PFSK-1 (cell line): ENCODE results near the gene PARD3B.

Source experiments
- FOXP2 ChIP-seq: optimal IDR thresholded peaks from 2 replicates; pipeline ENCODE3; 2011; ENCODE audit warnings: borderline replicate concordance, control low read depth, inconsistent platforms; ENCODE audit not compliant: insufficient read depth; ENCODE audit errors: extremely low read length, extremely low read depth
- POLR2AphosphoS5 ChIP-seq: IDR thresholded peaks from 2 replicates; pipeline ENCODE4 v1.6.1; 2012; ENCODE audit warnings: low read depth, mild to moderate bottlenecking, control low read depth, low read length, moderate library complexity
- REST ChIP-seq, 2 experiments: IDR thresholded peaks; 2 replicates each; pipeline versions ENCODE4 v1.6.1 to v1.8.0; 2011 to 2012; ENCODE audit warnings: low read depth in 2 of 2, low read length in 2 of 2, control low read depth in 1 of 2, inconsistent platforms in 1 of 2, mild to moderate bottlenecking in 1 of 2, moderate library complexity in 1 of 2; ENCODE audit not compliant: insufficient read depth in 1 of 2
- SIN3A ChIP-seq: IDR thresholded peaks from 2 replicates; pipeline ENCODE4 v1.6.1; 2012; ENCODE audit warnings: mild to moderate bottlenecking, low read length, moderate library complexity, borderline replicate concordance; ENCODE audit not compliant: insufficient read depth
- TAF1 ChIP-seq: IDR thresholded peaks from 2 replicates; pipeline ENCODE4 v1.6.1; 2012; ENCODE audit warnings: low read length, control low read depth, borderline replicate concordance; ENCODE audit not compliant: insufficient read depth

PARD3B gene

DNA sequence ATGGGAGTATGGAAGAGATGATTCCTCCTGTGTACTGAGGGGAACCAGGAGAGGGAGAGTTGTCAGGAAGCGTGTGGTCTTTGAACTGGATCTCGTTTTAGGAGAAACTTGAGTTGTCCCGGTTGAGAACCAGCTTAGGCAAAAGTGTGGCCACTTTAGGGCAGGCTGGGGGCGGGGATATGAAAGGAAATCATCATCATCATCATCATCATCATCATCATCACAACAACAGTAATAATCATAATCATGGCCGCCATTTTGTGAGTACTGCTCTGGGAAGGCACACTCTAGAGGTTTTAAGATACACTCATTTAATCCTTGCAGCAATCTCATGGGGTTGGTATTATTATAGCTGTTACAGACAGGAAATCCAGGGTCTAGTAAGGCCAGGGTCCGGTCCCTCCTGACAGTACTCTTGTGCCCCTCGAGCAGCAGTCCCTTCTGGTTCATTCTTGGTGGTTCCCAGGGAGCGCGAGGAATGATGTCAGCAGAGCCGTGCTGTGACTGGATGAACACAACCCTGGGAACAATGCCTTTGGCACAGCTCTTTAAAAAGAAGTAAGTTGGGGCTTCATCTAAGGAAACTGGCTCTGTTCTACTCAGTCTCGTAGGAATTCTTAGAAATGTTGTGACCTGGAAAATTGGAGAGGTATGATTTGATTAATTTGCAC lies 33.8 kb downstream of the PARD3B start:
- TF ChIP-seq SIN3A, result no peak
- no peak for TF ChIP-seq POLR2AphosphoS5
- no peak for TF ChIP-seq TAF1
- TF ChIP-seq REST (IDR thresholded peaks at IDR 0.05; ENCODE audit: insufficient read depth in 1 of 2, low read depth in 2 of 2, low read length in 2 of 2), result no peak
- TF ChIP-seq FOXP2, result no peak

- TF ChIP-seq TAF1 (no peak), SIN3A (no peak), POLR2AphosphoS5 (no peak), FOXP2 (no peak), REST (IDR thresholded peaks at IDR 0.05; ENCODE audit: insufficient read depth in 1 of 2, low read depth in 2 of 2, low read length in 2 of 2) (no peak)
Observed at GRCh38 chr2:204581946-204582345, 36.7 kb downstream of the PARD3B start.

GRCh38 chr2:204583773-204584172 lies 38.5 kb downstream of the PARD3B start:
- no peak for TF ChIP-seq TAF1
- TF ChIP-seq FOXP2, result no peak
- no peak for TF ChIP-seq SIN3A
- TF ChIP-seq POLR2AphosphoS5, result no peak
- TF ChIP-seq REST (IDR thresholded peaks at IDR 0.05; ENCODE audit: insufficient read depth in 1 of 2, low read depth in 2 of 2, low read length in 2 of 2), result no peak

- TF ChIP-seq TAF1 (no peak), SIN3A (no peak), REST (IDR thresholded peaks at IDR 0.05; ENCODE audit: insufficient read depth in 1 of 2, low read depth in 2 of 2, low read length in 2 of 2) (no peak), POLR2AphosphoS5 (no peak), FOXP2 (no peak)
Observed at GRCh38 chr2:204585930-204586329, 40.7 kb downstream of the PARD3B start.
